Breast epithelium (tissue), 3 donors: Measurements from ENCODE around the gene FICD.

Experiments
- CTCF ChIP-seq, 3 donors: fragments of 450-650 bp; IDR thresholded peaks; one replicate each; pipeline ENCODE4 v1.5.1; 2016 to 2017; ENCODE audit warnings: antibody characterized with exemption in 3 of 3, mild to moderate bottlenecking in 3 of 3, moderate library complexity in 3 of 3
- POLR2A ChIP-seq: fragments of 450-650 bp; IDR thresholded peaks from one replicate; pipeline ENCODE4 v1.6.1; 2016; ENCODE audit warnings: antibody characterized with exemption, mild to moderate bottlenecking, moderate library complexity

- TF ChIP-seq CTCF (IDR thresholded peaks at IDR 0.05) (no peak), POLR2A (no peak)
These were observed 23.1 kb downstream of the FICD start for GRCh38 chr12:108538146-108538545.
